HG02642 (cell line): Measurements from ENCODE around the gene SEC22A.

Source experiments
- ATAC-seq: cut with Tn5 transposase; IDR thresholded peaks from one replicate; pipeline ENCODE4 v1.9.1; 2021; ENCODE audit warnings: mild to moderate bottlenecking; ENCODE audit not compliant: unreplicated experiment, poor library complexity

SEC22A gene

GRCh38 chr3:123300056-123300455, 98.3 kb downstream of the SEC22A start:
- no peak for ATAC-seq

- no peak for ATAC-seq
Measured at GRCh38 chr3:123300583-123300982, 98.8 kb downstream of the SEC22A start.

- no peak for ATAC-seq
Measured at GRCh38 chr3:123301331-123302184, 99.8 kb downstream of the SEC22A start.

GRCh38 chr3:123302961-123303360, 101.2 kb downstream of the SEC22A start:
- ATAC-seq: no peak

- no peak for ATAC-seq
Measured at GRCh38 chr3:123303976-123304560, 102.3 kb downstream of the SEC22A start.

GRCh38 chr3:123305192-123305591, 103.4 kb downstream of the SEC22A start:
- no peak for ATAC-seq

GRCh38 chr3:123307064-123307463, 105.3 kb downstream of the SEC22A start:
- ATAC-seq: no peak

- ATAC-seq: no peak
Measured at GRCh38 chr3:123310186-123310585, 108.4 kb downstream of the SEC22A start.

- no peak for ATAC-seq
Measured at GRCh38 chr3:123310741-123311140, 109.0 kb downstream of the SEC22A start.

GRCh38 chr3:123311201-123311600, 109.5 kb downstream of the SEC22A start:
- no peak for ATAC-seq

GRCh38 chr3:123312331-123313265, 110.9 kb downstream of the SEC22A start:
- ATAC-seq: no peak

- ATAC-seq: no peak
Measured at GRCh38 chr3:123313889-123314288, 112.1 kb downstream of the SEC22A start.

GRCh38 chr3:123314359-123315270, 112.9 kb downstream of the SEC22A start:
- ATAC-seq: no peak

GRCh38 chr3:123315271-123315595, 113.5 kb downstream of the SEC22A start:
- no peak for ATAC-seq

GRCh38 chr3:123317716-123318115, 116.0 kb downstream of the SEC22A start:
- no peak for ATAC-seq

- ATAC-seq: no peak
Measured at GRCh38 chr3:123318374-123318773, 116.6 kb downstream of the SEC22A start.

- no peak for ATAC-seq
Measured at GRCh38 chr3:123319760-123320159, 118.0 kb downstream of the SEC22A start.

- no peak for ATAC-seq
Measured at GRCh38 chr3:123320221-123320620, 118.5 kb downstream of the SEC22A start.

- no peak for ATAC-seq
Measured at GRCh38 chr3:123321806-123322205, 120.1 kb downstream of the SEC22A start.

- ATAC-seq: no peak
Measured at GRCh38 chr3:123322866-123323265, 121.1 kb downstream of the SEC22A start.
